SH-SY5Y (cell line): ENCODE results near the gene MOBP.

Experiments used
- GATA2 ChIP-seq: IDR thresholded peaks from 2 replicates; pipeline ENCODE4 v1.6.1; 2011; ENCODE audit warnings: mild to moderate bottlenecking, low read depth, low read length
- GATA3 ChIP-seq: IDR thresholded peaks from 2 replicates; pipeline ENCODE4 v1.6.1; 2011; ENCODE audit warnings: low read depth, mild to moderate bottlenecking, low read length, moderate library complexity

Gene MOBP

GRCh38 chr3:39505866-39506742 is 38.6 kb downstream of the MOBP start:
- TF ChIP-seq GATA3 (no peak), GATA2 (no peak)

GRCh38 chr3:39506863-39507262 is 39.4 kb downstream of the MOBP start:
- TF ChIP-seq GATA2 = no peak
- no peak for TF ChIP-seq GATA3

GRCh38 chr3:39513791-39514369 is 46.4 kb downstream of the MOBP start:
- no peak for TF ChIP-seq GATA3
- no peak for TF ChIP-seq GATA2

- no peak for TF ChIP-seq GATA2
- no peak for TF ChIP-seq GATA3
Observed at GRCh38 chr3:39515681-39516441, 48.4 kb downstream of the MOBP start.

GRCh38 chr3:39519103-39519502 is 51.6 kb downstream of the MOBP start:
- TF ChIP-seq GATA2 (no peak), GATA3 (no peak)

- TF ChIP-seq GATA3 = no peak
- no peak for TF ChIP-seq GATA2
Observed at GRCh38 chr3:39519554-39520288, 52.2 kb downstream of the MOBP start.

- TF ChIP-seq GATA2 = no peak
- no peak for TF ChIP-seq GATA3
Observed at GRCh38 chr3:39521456-39521855, 54.0 kb downstream of the MOBP start.

GRCh38 chr3:39524107-39524506 is 56.6 kb downstream of the MOBP start:
- TF ChIP-seq GATA3 = no peak

- TF ChIP-seq GATA2 (no peak), GATA3 (no peak)
Observed at GRCh38 chr3:39528844-39529243, 61.4 kb downstream of the MOBP start.

- TF ChIP-seq GATA3 (no peak), GATA2 (no peak)
Observed at GRCh38 chr3:39529577-39529976, 62.1 kb downstream of the MOBP start.

GRCh38 chr3:39531066-39531465 is 63.6 kb downstream of the MOBP start:
- TF ChIP-seq GATA2 = no peak
- TF ChIP-seq GATA3 = no peak

GRCh38 chr3:39531665-39532064 is 64.2 kb downstream of the MOBP start:
- TF ChIP-seq GATA3 (no peak), GATA2 (no peak)

GRCh38 chr3:39532777-39533176 is 65.3 kb downstream of the MOBP start:
- TF ChIP-seq GATA2 (no peak), GATA3 (no peak)

GRCh38 chr3:39533226-39533625 is 65.7 kb downstream of the MOBP start:
- TF ChIP-seq GATA2 (no peak), GATA3 (no peak)
